K562 (cell line): ENCODE data around the gene FPGS. TPM values are rescaled to one million over a fixed set of nuclear protein-coding genes. Genes with fewer than 3 reads are reported as not detected.

ENCODE experiments used
- ATAC-seq: fragments of 200-7000 bp; cut with Tn5 transposase; 3 replicates; pipeline ENCODE4 v1.9.1; 2020; ENCODE audit warnings: moderate library complexity
- BruUV-seq: library from RNA; stranded (reverse); fragments of 400-500 nt; replicated peaks from 2 replicates; lab custom pipeline; 2021; lab: Mats Ljungman, UMichigan
- CTCF ChIA-PET: fragments of 300-600 bp; formaldehyde crosslinking; extraction: SDS; loops from one replicate; lab custom pipeline; 2021; ENCODE audit warnings: low intra/inter-chr PET ratio; lab: Yijun Ruan, JAX
- POLR2A ChIA-PET: fragments of 300-600, 350-650 bp; sonication (Branson Sonifier 250); formaldehyde crosslinking; extraction: SDS; loops from one replicate; lab custom pipeline; 2021; ENCODE audit warnings: antibody characterized with exemption, inconsistent platforms; lab: Yijun Ruan, JAX
- DNase-seq, 4 experiments: peaks; one replicate each; pipeline versions ENCODE4 v3.0.0 to v3.0.0-alpha.2; 2011 to 2018; ENCODE audit warnings: low spot score in 3 of 4, mixed read lengths in 3 of 4; ENCODE audit errors: extremely low read depth in 1 of 4
- FAIRE-seq: peaks from 2 replicates; lab custom pipeline; 2011; peaks lifted over from hg19 to GRCh38; lab: Jason Lieb, UNC
- H2AFZ ChIP-seq: 2 replicates; pipeline ENCODE4 v1.6.0; 2011; ENCODE audit warnings: low read depth, low read length, control low read depth, inconsistent platforms
- H3K27ac ChIP-seq: fragments of 200-600 bp; 3 replicates; pipeline ENCODE4 v1.8.0; 2011; ENCODE audit warnings: low read depth, mild to moderate bottlenecking, control low read depth, inconsistent platforms, low read length, moderate library complexity, mixed read lengths; ENCODE audit errors: extremely low read depth
- H3K27me3 ChIP-seq, 2 experiments: fragments of 300-600 bp in 1 of 2; 2 replicates in 1 of 2; 3 replicates in 1 of 2; pipeline versions ENCODE4 v1.6.0 to v1.8.0; 2011; ENCODE audit warnings: inconsistent platforms in 2 of 2, low read length in 2 of 2, mild to moderate bottlenecking in 1 of 2, mixed read lengths in 1 of 2, moderate library complexity in 1 of 2; ENCODE audit not compliant: control insufficient read depth in 2 of 2, insufficient read depth in 2 of 2
- H3K36me3 ChIP-seq: fragments of 300-600 bp; 3 replicates; pipeline ENCODE4 v1.8.0; 2011; ENCODE audit warnings: mild to moderate bottlenecking, low read length, inconsistent platforms; ENCODE audit not compliant: control insufficient read depth, insufficient read depth
- H3K4me1 ChIP-seq, 2 experiments: fragments of 200-600 bp in 1 of 2; replicated peaks in 1 of 2; 2 replicates in 1 of 2; 3 replicates in 1 of 2; pipeline versions ENCODE4 v1.5.1 to v1.8.0; 2011; ENCODE audit warnings: inconsistent platforms in 2 of 2, low read length in 2 of 2, mild to moderate bottlenecking in 1 of 2, mixed read lengths in 1 of 2, moderate library complexity in 1 of 2; ENCODE audit not compliant: control insufficient read depth in 2 of 2, insufficient read depth in 2 of 2
- H3K4me2 ChIP-seq: 2 replicates; pipeline ENCODE4 v1.6.1; 2011; ENCODE audit warnings: low read length, control low read depth, inconsistent platforms, mixed read lengths; ENCODE audit not compliant: insufficient read depth
- H3K4me3 ChIP-seq: fragments of 200-600 bp; sonication (generic), shearing (Covaris generic); 2 replicates; pipeline ENCODE4 v1.5.1; 2016; ENCODE audit warnings: control low read depth, inconsistent platforms
- H3K79me2 ChIP-seq: fragments of 200-600 bp; 3 replicates; pipeline ENCODE4 v1.8.0; 2011; ENCODE audit warnings: low read length, inconsistent platforms; ENCODE audit not compliant: control insufficient read depth, insufficient read depth
- H3K9ac ChIP-seq, 2 experiments: 2 replicates each; pipeline versions ENCODE4 v1.6.0 to v1.6.1; 2011; ENCODE audit warnings: low read depth in 2 of 2, low read length in 2 of 2, control low read depth in 1 of 2, inconsistent platforms in 1 of 2, mild to moderate bottlenecking in 1 of 2, mixed read lengths in 1 of 2; ENCODE audit not compliant: insufficient read depth in 1 of 2
- H3K9me1 ChIP-seq: one replicate; pipeline ENCODE4 v1.6.0; 2011; ENCODE audit warnings: inconsistent platforms, mild to moderate bottlenecking, low read length, moderate library complexity; ENCODE audit not compliant: control insufficient read depth, insufficient read depth
- H3K9me3 ChIP-seq: replicated peaks from 2 replicates; pipeline ENCODE4 v1.5.1; 2011; ENCODE audit warnings: low read depth, low read length, inconsistent platforms; ENCODE audit not compliant: control insufficient read depth, insufficient read depth
- H4K20me1 ChIP-seq: replicated peaks from 2 replicates; pipeline ENCODE4 v1.6.1; 2011; ENCODE audit warnings: low read length, inconsistent platforms, mixed read lengths; ENCODE audit not compliant: control insufficient read depth, insufficient read depth
- CBFA2T3 ChIP-seq: fragments of 450-650 bp; IDR thresholded peaks from 2 replicates; pipeline ENCODE4 v1.6.1; 2017
- CHD1 ChIP-seq: fragments of 200-600 bp; sonication (generic); IDR thresholded peaks from one replicate; pipeline ENCODE4 v1.6.1; 2012; ENCODE audit warnings: mild to moderate bottlenecking, moderate library complexity, low read length, inconsistent platforms
- CHD2 ChIP-seq: IDR thresholded peaks from 2 replicates; pipeline ENCODE4 v1.6.1; 2011; ENCODE audit warnings: low read depth, low read length
- FOXM1 ChIP-seq, 2 experiments: fragments of 450-650 bp in 1 of 2; sonication (generic) in 1 of 2; formaldehyde crosslinking in 1 of 2; IDR thresholded peaks; 2 replicates each; pipeline versions ENCODE4 v1.6.1 to v1.9.0; 2017 to 2022; ENCODE audit warnings: low read depth in 2 of 2, mild to moderate bottlenecking in 2 of 2, missing genetic modification reagents in 1 of 2, moderate library complexity in 1 of 2
- HES1 ChIP-seq: fragments of 450-650 bp; IDR thresholded peaks from 2 replicates; pipeline ENCODE4 v1.6.1; 2016; ENCODE audit warnings: low read depth, mild to moderate bottlenecking, moderate library complexity
- KDM5B ChIP-seq: fragments of 200-600 bp; sonication (generic); IDR thresholded peaks from 2 replicates; pipeline ENCODE4 v1.6.1; 2012; ENCODE audit warnings: low read depth, mild to moderate bottlenecking, moderate library complexity, low read length, control low read depth, inconsistent platforms; ENCODE audit not compliant: insufficient replicate concordance
- MCM2 ChIP-seq: fragments of 450-650 bp; IDR thresholded peaks from 2 replicates; pipeline ENCODE4 v1.6.1; 2017; ENCODE audit warnings: low read depth, mild to moderate bottlenecking
- MTF1 ChIP-seq: fragments of 250-450 bp; sonication (Bioruptor Pico); IDR thresholded peaks from 2 replicates; pipeline ENCODE4 v1.9.0; 2021; ENCODE audit warnings: moderate library complexity, mild to moderate bottlenecking, inconsistent platforms, borderline replicate concordance
- POLR2A ChIP-seq: fragments of 450-650 bp; conservative IDR thresholded peaks from 2 replicates; pipeline ENCODE4 v1.6.1; 2016
- POLR2AphosphoS2 ChIP-seq: IDR thresholded peaks from 2 replicates; pipeline ENCODE4 v1.6.1; 2012; ENCODE audit warnings: low read length, improper control_type of control experiment
- POLR2B ChIP-seq: fragments of 450-650 bp; IDR thresholded peaks from 2 replicates; pipeline ENCODE4 v1.6.1; 2018; ENCODE audit warnings: low read depth; ENCODE audit not compliant: partially characterized antibody
- POLR2G ChIP-seq: fragments of 200-400 bp; formaldehyde crosslinking; IDR thresholded peaks from 2 replicates; pipeline ENCODE4 v1.6.1; 2017; ENCODE audit warnings: low read depth, mild to moderate bottlenecking, antibody characterized with exemption, low read length, moderate library complexity
- SMAD1 ChIP-seq: fragments of 150-350 bp; IDR thresholded peaks from 2 replicates; pipeline ENCODE4 v1.6.1; 2014; ENCODE audit warnings: low read length, low read depth; ENCODE audit not compliant: partially characterized antibody
- SUPT5H ChIP-seq: fragments of 450-650 bp; IDR thresholded peaks from 2 replicates; pipeline ENCODE4 v1.6.1; 2016
- ZBTB1 ChIP-seq: sonication (generic); formaldehyde crosslinking; IDR thresholded peaks from 2 replicates; pipeline ENCODE4 v1.8.1; 2023; ENCODE audit warnings: missing genetic modification reagents, low read depth, mild to moderate bottlenecking, borderline replicate concordance
- ZBTB7A ChIP-seq: IDR thresholded peaks from 2 replicates; pipeline ENCODE4 v1.6.1; 2011; ENCODE audit warnings: low read depth, mild to moderate bottlenecking, low read length, moderate library complexity, borderline replicate concordance; ENCODE audit not compliant: control insufficient read depth
- ZNF165 ChIP-seq: fragments of 250-450 bp; sonication (Bioruptor Pico); IDR thresholded peaks from 2 replicates; pipeline ENCODE4 v1.4.0; 2020; ENCODE audit warnings: borderline replicate concordance
- ZNF253 ChIP-seq: fragments of 250-450 bp; sonication (Bioruptor Pico); conservative IDR thresholded peaks from 2 replicates; pipeline ENCODE4 v1.6.1; 2021; ENCODE audit warnings: mild to moderate bottlenecking
- ZNF586 ChIP-seq: fragments of 450-650 bp; formaldehyde crosslinking; conservative IDR thresholded peaks from 2 replicates; pipeline ENCODE4 v1.4.0; 2020; ENCODE audit warnings: mild to moderate bottlenecking, moderate library complexity
- WGBS: fragments of 100-300 bp; shearing (Covaris generic); methylation state at CpG from one replicate; pipeline ENCODE4 v1.1.6; 2016; ENCODE audit warnings: low coverage, mixed read lengths; ENCODE audit not compliant: insufficient coverage; ENCODE audit errors: missing lambda C conversion rate; 5-methylcytosine and 5-hydroxymethylcytosine counted together
- in situ Hi-C: fragments of 300-500 bp; cut with MboI; formaldehyde crosslinking; loops from 4 replicates; pipeline ENCODE4 v1.15.0; 2018; ENCODE audit warnings: inconsistent platforms, mixed read lengths
- intact Hi-C: fragments of 100-400 bp; cut with micrococcal nuclease; formaldehyde crosslinking; loops from 2 replicates; pipeline ENCODE4 v1.14.2; 2022
- polyA plus RNA-seq, 8 experiments: library from polyadenylated mRNA; depleted of rRNA in 4 of 8; stranded (reverse) in 5 of 8; unstranded in 3 of 8; fragments of >200 nt; fragmentation: Nextera tagmentation in 2 of 8; fragmentation: Illumina TruSeq in 1 of 8; extraction: Ambion mirVana in 2 of 8; extraction: Trizol in 1 of 8; gene quantifications; 2 replicates each; pipeline versions ENCODE4 v1.2.1 to v1.2.3, GENCODE V29; 2011 to 2014; ENCODE audit warnings: inconsistent platforms in 1 of 8, missing spikeins in 1 of 8
- total RNA-seq, 7 experiments: library from RNA; depleted of rRNA in 6 of 7; stranded (reverse); fragments of >200 nt in 6 of 7; fragmentation: Illumina TruSeq in 2 of 7; extraction: Trizol in 2 of 7; gene quantifications; 2 replicates each; pipeline versions ENCODE4 v1.2.1 to v1.2.3, GENCODE V29; 2011 to 2021; ENCODE audit warnings: low replicate concordance in 1 of 7
- TF ChIP-seq, protein P1 (sequence below): fragments of 250-450 bp; sonication (Bioruptor Pico); IDR thresholded peaks from 2 replicates; pipeline ENCODE4 v1.8.0; 2021; ENCODE audit warnings: moderate library complexity, mild to moderate bottlenecking, inconsistent platforms

The FPGS gene
- total and polyA plus RNA-seq, 9 of the 15 experiments (the other 6 are each of a cell fraction or from before 2014, with no cell fraction given): 0.84 to 86.4 (median 59.2) TPM

- H3K27me3 ChIP-seq: no peaks in the 10 kb centered on the region
- H3K27ac ChIP-seq: no peak overlapping the region
- no peak overlapping the region for H2AFZ ChIP-seq
- peaks cover 2 to 19% of the 10 kb centered on the region in 2 experiments; a peak in 4 of 5 replicates for H3K4me1 ChIP-seq
- peaks cover 11% of the 10 kb centered on the region for H3K79me2 ChIP-seq
- no TSS peak for BruUV-seq
- H3K4me3 ChIP-seq: no peak overlapping the region
- H3K9me1 ChIP-seq: no peaks in the 10 kb centered on the region
- peaks cover 40% of the 10 kb centered on the region; the same call in 2 of the 3 replicates for H3K36me3 ChIP-seq
- POLR2A ChIA-PET: interaction anchor here (0.5 to 2.7 kb wide), 6 partner anchors 8 to 83 kb away, joined by 4 to 19 read pairs (median 9); partner anchors contain the start of genes AK1 and FPGS
- in situ Hi-C loops: no loop called here
- ATAC-seq (peak; percentile 56), FAIRE-seq (no peak), DNase-seq (peak in 1 of 4 experiments; percentile 46)
- CTCF ChIA-PET: no interaction called here
- 63% methylated on average over 13 of the region's 14 CpGs for WGBS
- peaks cover 3% of the 10 kb centered on the region; the same call in 1 of the 2 replicates for H4K20me1 ChIP-seq
- H3K9ac ChIP-seq: peak overlapping the region in 1 of 2 experiments; percentile 77; a peak in 1 of 4 replicates
- H3K9me3 ChIP-seq: no peaks in the 10 kb centered on the region
- H3K4me2 ChIP-seq: no peak overlapping the region
- intact Hi-C loops: no loop called here
- TF ChIP-seq POLR2G: peak; percentile 39; the same call in 1 of the 2 replicates
- no peak for TF ChIP-seq CHD1
- TF ChIP-seq POLR2A: peak; percentile 60
- TF ChIP-seq, protein P1, sequence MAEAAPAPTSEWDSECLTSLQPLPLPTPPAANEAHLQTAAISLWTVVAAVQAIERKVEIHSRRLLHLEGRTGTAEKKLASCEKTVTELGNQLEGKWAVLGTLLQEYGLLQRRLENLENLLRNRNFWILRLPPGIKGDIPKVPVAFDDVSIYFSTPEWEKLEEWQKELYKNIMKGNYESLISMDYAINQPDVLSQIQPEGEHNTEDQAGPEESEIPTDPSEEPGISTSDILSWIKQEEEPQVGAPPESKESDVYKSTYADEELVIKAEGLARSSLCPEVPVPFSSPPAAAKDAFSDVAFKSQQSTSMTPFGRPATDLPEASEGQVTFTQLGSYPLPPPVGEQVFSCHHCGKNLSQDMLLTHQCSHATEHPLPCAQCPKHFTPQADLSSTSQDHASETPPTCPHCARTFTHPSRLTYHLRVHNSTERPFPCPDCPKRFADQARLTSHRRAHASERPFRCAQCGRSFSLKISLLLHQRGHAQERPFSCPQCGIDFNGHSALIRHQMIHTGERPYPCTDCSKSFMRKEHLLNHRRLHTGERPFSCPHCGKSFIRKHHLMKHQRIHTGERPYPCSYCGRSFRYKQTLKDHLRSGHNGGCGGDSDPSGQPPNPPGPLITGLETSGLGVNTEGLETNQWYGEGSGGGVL: no peak
- no peak for TF ChIP-seq ZNF586 (CRISPR knock-in tag)
- peak; percentile 38 for TF ChIP-seq KDM5B
- no peak for TF ChIP-seq SMAD1
- TF ChIP-seq ZNF165 (CRISPR knock-in tag): no peak
- TF ChIP-seq ZNF253: no peak
- no peak for TF ChIP-seq MCM2
- no peak for TF ChIP-seq HES1
- TF ChIP-seq ZBTB7A: 0 out of 2 replicates have a peak, but pooled peaks have one; percentile 22
- TF ChIP-seq POLR2B: peak; percentile 39
- TF ChIP-seq MTF1: no peak
- no peak for TF ChIP-seq CHD2
- no peak for TF ChIP-seq ZBTB1 (CRISPR knock-in tag)
- TF ChIP-seq CBFA2T3: peak; percentile 49
- no peak for TF ChIP-seq FOXM1 (IDR thresholded peaks at IDR 0.05; ENCODE audit: low read depth)
- TF ChIP-seq FOXM1 (CRISPR knock-in tag; IDR thresholded peaks at IDR 0.05; ENCODE audit: low read depth): no peak
- peak; percentile 87; the same call in 1 of the 2 replicates for TF ChIP-seq POLR2AphosphoS2
- peak; percentile 51 for TF ChIP-seq SUPT5H
Observed at GRCh38 chr9:127794001-127794791, 8.5 kb upstream of the FPGS start.
